Measurements from ENCODE around the gene COL5A1.

DNA sequence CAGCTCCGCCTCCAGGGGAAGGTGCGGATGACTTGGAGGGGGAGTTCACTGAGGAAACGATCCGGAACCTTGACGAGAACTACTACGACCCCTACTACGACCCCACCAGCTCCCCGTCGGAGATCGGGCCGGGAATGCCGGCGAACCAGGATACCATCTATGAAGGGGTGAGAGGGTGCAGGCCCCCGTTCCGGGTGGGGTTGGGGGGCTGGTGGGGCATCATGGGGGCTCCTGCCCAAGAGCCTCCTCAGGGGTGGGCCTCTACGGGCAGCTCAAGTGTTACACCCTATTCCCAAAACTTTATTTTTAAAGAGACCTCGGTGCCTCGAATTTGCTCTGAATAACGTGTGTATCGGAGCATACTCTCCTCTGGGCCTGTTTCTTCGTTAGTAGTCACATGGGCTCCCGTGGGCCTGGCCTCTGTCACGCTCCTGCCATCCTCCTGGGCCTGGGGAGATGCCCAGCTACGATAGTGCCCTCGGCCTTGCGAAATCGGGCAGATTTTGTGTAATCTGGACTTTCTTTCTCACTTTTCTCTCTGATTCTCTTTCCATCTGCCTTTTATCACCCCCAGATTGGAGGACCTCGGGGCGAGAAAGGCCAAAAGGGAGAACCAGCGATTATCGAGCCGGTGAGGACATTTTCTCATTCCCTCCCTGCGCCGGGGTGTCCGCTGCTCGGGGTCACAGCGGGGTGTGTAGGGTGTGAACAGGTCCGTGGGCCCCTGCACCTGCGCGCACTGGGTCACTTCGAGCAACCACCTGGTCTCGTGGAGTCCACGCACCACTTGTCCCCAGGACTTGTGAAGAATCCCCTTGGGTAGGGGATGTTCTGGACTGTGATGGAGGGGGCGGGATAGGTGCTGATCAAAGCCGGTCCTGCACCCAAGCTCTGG, 90.1 kb downstream of the COL5A1 start:
- TF ChIP-seq, protein P1, sequence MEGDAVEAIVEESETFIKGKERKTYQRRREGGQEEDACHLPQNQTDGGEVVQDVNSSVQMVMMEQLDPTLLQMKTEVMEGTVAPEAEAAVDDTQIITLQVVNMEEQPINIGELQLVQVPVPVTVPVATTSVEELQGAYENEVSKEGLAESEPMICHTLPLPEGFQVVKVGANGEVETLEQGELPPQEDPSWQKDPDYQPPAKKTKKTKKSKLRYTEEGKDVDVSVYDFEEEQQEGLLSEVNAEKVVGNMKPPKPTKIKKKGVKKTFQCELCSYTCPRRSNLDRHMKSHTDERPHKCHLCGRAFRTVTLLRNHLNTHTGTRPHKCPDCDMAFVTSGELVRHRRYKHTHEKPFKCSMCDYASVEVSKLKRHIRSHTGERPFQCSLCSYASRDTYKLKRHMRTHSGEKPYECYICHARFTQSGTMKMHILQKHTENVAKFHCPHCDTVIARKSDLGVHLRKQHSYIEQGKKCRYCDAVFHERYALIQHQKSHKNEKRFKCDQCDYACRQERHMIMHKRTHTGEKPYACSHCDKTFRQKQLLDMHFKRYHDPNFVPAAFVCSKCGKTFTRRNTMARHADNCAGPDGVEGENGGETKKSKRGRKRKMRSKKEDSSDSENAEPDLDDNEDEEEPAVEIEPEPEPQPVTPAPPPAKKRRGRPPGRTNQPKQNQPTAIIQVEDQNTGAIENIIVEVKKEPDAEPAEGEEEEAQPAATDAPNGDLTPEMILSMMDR (IDR thresholded peaks at IDR 0.05), result no peak
- TF ChIP-seq POLR2A (IDR thresholded peaks at IDR 0.05), result no peak

All from heart left ventricle (tissue), 13 donors.